SK-N-SH (cell line): ENCODE data around the gene PBX1.

Experiments
- CHD2 ChIP-seq: fragments of 150-350 bp; IDR thresholded peaks from 2 replicates; pipeline ENCODE4 v1.6.1; 2018; ENCODE audit warnings: low read length; ENCODE audit not compliant: partially characterized antibody
- CTCF ChIP-seq: fragments of 200-600 bp; sonication (generic); IDR thresholded peaks from 2 replicates; pipeline ENCODE4 v1.6.1; 2017; ENCODE audit warnings: antibody characterized with exemption, mild to moderate bottlenecking, moderate library complexity
- FOXM1 ChIP-seq: IDR thresholded peaks from 2 replicates; pipeline ENCODE4 v1.4.0; 2012; ENCODE audit warnings: low read depth, mild to moderate bottlenecking
- GABPA ChIP-seq: IDR thresholded peaks from 2 replicates; pipeline ENCODE4 v1.4.0; 2012; ENCODE audit warnings: low read depth, mild to moderate bottlenecking
- GATA2 ChIP-seq: sonication (generic); formaldehyde crosslinking; IDR thresholded peaks from 2 replicates; pipeline ENCODE4 v1.5.0; 2020; ENCODE audit warnings: mild to moderate bottlenecking, missing genetic modification reagents
- MAX ChIP-seq: IDR thresholded peaks from 2 replicates; pipeline ENCODE4 v1.4.0; 2012; ENCODE audit warnings: low read depth
- NFIC ChIP-seq: IDR thresholded peaks from 2 replicates; pipeline ENCODE4 v1.4.0; 2012; ENCODE audit warnings: borderline replicate concordance
- RAD21 ChIP-seq: IDR thresholded peaks from 2 replicates; pipeline ENCODE4 v1.6.1; 2012; ENCODE audit warnings: mild to moderate bottlenecking, low read length
- RCOR1 ChIP-seq: fragments of 150-350 bp; IDR thresholded peaks from 2 replicates; pipeline ENCODE4 v1.6.1; 2017; ENCODE audit warnings: antibody characterized with exemption, low read length
- TAF1 ChIP-seq: IDR thresholded peaks from 2 replicates; pipeline ENCODE4 v1.6.1; 2012; ENCODE audit warnings: low read depth, mild to moderate bottlenecking, low read length, moderate library complexity, borderline replicate concordance

- TF ChIP-seq CTCF = no peak
- no peak for TF ChIP-seq RCOR1
- no peak for TF ChIP-seq NFIC
- TF ChIP-seq GABPA = no peak
- no peak for TF ChIP-seq CHD2
- TF ChIP-seq TAF1 = no peak
- no peak for TF ChIP-seq FOXM1
- no peak for TF ChIP-seq MAX
- no peak for TF ChIP-seq RAD21
- TF ChIP-seq GATA2 = no peak
These were observed 16.4 kb downstream of the PBX1 start for GRCh38 chr1:164575356-164575886.
